ENCODE data around the gene SAFB2.

SAFB2 gene

DNA sequence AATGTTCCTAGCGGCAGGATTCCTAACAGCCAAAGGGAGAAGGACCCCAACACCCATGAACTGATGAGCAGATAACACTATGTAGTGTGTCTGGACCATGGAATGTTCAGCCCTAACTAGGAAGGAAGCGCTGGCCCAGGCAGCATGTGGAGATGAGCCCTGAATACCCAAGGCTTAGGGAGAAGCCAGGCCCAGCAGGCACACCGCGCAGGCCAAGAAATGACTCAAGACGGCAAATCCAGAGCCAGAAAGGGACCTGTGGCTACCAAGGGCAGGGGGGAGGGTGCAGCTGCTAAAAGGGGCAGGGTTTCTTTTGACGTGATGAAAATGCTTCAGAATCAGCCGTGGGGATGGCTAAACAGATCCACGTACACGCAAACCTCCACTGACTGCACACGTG is 34.1 kb downstream of the SAFB2 start:
- TF ChIP-seq, protein P1, sequence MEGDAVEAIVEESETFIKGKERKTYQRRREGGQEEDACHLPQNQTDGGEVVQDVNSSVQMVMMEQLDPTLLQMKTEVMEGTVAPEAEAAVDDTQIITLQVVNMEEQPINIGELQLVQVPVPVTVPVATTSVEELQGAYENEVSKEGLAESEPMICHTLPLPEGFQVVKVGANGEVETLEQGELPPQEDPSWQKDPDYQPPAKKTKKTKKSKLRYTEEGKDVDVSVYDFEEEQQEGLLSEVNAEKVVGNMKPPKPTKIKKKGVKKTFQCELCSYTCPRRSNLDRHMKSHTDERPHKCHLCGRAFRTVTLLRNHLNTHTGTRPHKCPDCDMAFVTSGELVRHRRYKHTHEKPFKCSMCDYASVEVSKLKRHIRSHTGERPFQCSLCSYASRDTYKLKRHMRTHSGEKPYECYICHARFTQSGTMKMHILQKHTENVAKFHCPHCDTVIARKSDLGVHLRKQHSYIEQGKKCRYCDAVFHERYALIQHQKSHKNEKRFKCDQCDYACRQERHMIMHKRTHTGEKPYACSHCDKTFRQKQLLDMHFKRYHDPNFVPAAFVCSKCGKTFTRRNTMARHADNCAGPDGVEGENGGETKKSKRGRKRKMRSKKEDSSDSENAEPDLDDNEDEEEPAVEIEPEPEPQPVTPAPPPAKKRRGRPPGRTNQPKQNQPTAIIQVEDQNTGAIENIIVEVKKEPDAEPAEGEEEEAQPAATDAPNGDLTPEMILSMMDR (IDR thresholded peaks at IDR 0.05; ENCODE audit: low read depth, low read length), result no peak
- peaks cover 74% of the 10 kb centered on the region for H3K36me3 ChIP-seq
- H3K27me3 ChIP-seq, result no peaks in the 10 kb centered on the region
- no peaks in the 10 kb centered on the region; the same call in none of the 2 replicates for H3K4me1 ChIP-seq
- no peak overlapping the region for H3K4me3 ChIP-seq (ENCODE audit: low read depth, low read length)
- DNase-seq, result no peak
- no peaks in the 10 kb centered on the region for H3K9me3 ChIP-seq

DNA sequence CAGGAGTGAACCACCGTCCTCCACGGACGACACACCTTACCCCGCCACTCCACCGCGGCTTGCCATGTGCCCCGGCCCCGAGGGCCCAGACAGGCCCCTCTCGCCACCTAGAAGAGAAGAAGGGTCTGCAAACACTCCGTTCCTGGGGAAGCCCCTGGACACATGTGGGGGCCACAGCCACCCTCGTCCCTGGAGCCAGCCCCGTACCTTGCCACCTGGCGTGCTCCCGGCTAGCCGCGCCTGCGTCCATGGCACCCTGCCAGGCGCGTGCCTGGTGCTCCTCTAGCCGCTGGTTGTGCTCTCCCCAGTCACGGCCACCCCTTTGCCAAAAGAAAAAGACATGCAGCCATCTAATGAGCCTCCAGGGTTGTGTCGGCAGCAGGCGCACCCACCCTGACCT is 34.9 kb downstream of the SAFB2 start:
- H3K36me3 ChIP-seq, result peaks cover 66% of the 10 kb centered on the region

DNA sequence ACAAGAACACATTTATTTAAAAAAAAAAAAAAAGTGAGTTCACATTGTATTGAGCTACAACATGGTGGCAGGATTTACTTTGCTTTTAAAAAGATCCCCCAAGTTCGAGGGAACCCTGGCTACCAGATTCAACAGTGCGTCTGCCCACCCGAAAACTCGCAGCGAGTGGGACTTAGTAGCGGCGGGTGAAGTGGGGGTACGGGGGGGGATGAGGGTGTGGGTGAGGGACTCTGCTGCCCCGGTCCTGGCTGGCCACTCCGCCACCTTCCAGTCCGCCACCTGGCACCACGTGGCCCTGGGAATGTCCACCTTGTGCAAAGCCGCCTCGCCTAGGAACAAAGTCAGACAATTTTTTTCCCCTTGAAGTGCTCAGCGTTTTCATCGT is 35.5 kb downstream of the SAFB2 start:
- H3K36me3 ChIP-seq, result peaks cover 60% of the 10 kb centered on the region
- H3K4me3 ChIP-seq (ENCODE audit: low read depth, low read length), result no peak overlapping the region
- H3K4me1 ChIP-seq, result no peaks in the 10 kb centered on the region; the same call in 1 of the 2 replicates
- TF ChIP-seq, protein P1 (IDR thresholded peaks at IDR 0.05; ENCODE audit: low read depth, low read length), result no peak
- DNase-seq, result no peak
- no peaks in the 10 kb centered on the region for H3K27me3 ChIP-seq
- no peaks in the 10 kb centered on the region for H3K9me3 ChIP-seq

More for the DNA sequence above, 34.9 kb downstream of the SAFB2 start:
- no peaks in the 10 kb centered on the region for H3K27me3 ChIP-seq
- no peak for DNase-seq
- TF ChIP-seq, protein P1 (IDR thresholded peaks at IDR 0.05; ENCODE audit: low read depth, low read length), result no peak
- no peaks in the 10 kb centered on the region for H3K9me3 ChIP-seq
- no peak overlapping the region for H3K4me3 ChIP-seq (ENCODE audit: low read depth, low read length)
- H3K4me1 ChIP-seq, result no peaks in the 10 kb centered on the region; the same call in 1 of the 2 replicates

DNA sequence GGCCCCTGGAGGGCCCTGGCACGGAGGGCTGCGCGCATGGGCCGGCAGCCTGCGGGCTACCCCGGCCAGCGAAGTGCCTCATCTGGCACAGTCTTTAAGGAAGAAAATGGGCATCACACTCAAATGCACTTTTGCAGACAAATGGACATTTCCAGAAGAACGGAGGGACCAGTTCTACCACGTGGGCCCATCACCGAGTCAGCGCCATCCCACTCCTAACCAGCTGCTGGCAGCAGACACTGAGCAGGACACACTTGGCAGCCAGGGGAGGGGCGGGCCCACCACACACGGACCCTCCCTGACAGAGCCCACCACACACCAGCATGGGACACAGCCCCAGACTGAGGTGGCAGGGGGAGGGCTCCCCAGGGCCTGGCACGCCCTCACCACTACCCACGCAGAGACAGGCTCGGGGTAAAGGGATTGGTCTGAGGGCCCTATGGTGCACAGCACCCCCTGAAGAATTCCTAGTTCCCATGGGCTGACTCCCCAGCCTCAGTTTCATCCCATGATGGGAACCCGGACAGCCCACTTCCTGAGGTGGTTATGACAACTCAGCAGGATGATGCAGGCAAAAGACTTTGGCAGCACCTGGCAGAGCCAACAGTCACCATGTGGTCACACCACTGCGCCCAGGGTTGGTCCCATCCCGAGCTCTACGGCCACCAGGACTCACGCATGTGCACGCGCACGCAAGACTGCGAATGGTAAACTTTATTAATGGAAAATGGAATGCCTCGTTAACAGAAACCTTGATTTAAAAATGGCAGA is 36.1 kb downstream of the SAFB2 start:
- Histone ChIP-seq H3K4me3 (ENCODE audit: low read depth, low read length) (no peak overlapping the region), H3K36me3 (peaks cover 54% of the 10 kb centered on the region), H3K27me3 (no peaks in the 10 kb centered on the region), H3K4me1 (no peaks in the 10 kb centered on the region; the same call in 1 of the 2 replicates), H3K9me3 (no peaks in the 10 kb centered on the region)
- no peak for DNase-seq
- TF ChIP-seq, protein P1 (IDR thresholded peaks at IDR 0.05; ENCODE audit: low read depth, low read length), result no peak

DNA sequence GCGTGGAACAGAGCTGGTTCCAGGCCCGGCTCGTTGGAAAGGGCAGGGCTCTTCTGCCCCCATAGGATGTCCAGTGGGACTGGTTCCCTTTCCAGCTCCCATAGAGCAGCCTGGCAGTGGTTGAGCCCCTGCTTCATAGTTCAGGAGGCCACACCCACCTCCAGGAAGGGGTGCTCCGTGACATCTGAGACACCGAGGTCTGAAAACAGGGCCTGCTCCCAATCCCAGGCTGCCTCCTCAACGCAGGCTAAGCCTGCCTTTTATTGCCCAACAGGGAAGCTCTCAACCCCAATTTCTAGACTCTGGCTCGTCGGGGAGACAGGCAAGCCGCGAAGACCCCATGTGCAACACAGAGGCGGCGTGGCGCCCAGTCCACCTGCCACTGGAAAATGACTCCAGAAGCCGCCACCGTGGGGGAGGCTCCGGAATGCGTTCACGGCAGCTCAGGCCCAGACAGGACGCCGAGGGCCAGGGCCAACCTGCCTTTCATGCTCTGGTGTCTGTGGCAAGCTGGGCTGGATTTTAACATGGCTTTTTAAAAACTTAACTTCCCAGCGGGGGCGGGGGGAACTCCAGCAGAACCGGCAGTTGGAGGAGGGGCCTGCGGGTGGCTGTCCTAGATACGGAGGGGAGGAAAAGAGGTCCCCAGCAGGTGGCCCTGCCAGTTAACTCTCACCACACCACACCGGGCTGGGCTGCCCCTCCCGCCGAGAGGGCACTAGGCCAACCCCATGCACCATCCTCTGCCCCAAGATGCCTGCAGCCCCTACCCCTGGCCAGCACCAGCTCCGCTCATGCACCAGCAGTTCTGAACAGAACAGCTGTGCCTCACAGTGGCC is 36.9 kb downstream of the SAFB2 start:
- no peaks in the 10 kb centered on the region for H3K9me3 ChIP-seq
- H3K4me1 ChIP-seq, result no peaks in the 10 kb centered on the region; the same call in 1 of the 2 replicates
- peaks cover 48% of the 10 kb centered on the region for H3K36me3 ChIP-seq
- no peaks in the 10 kb centered on the region for H3K27me3 ChIP-seq
- no peak for DNase-seq
- TF ChIP-seq, protein P1 (IDR thresholded peaks at IDR 0.05; ENCODE audit: low read depth, low read length), result no peak
- H3K4me3 ChIP-seq (ENCODE audit: low read depth, low read length), result no peak overlapping the region
